Measurements from ENCODE around the gene CALHM2.

GRCh38 chr10:103495321-103495720 is 43.2 kb upstream of the CALHM2 start:
- no peak for TF ChIP-seq POLR2AphosphoS5 (IDR thresholded peaks at IDR 0.05; ENCODE audit: low read depth, low read length)
- no peak for TF ChIP-seq TAF1 (IDR thresholded peaks at IDR 0.05; ENCODE audit: borderline replicate concordance, insufficient read depth, low read length)
- no peak for TF ChIP-seq SIN3A (IDR thresholded peaks at IDR 0.05; ENCODE audit: borderline replicate concordance, insufficient read depth, low read length)
- TF ChIP-seq REST (IDR thresholded peaks at IDR 0.05; ENCODE audit: insufficient read depth in 1 of 2, low read depth in 2 of 2, low read length in 2 of 2): no peak
- no peak for TF ChIP-seq FOXP2 (optimal IDR thresholded peaks at IDR 0.05; ENCODE audit: borderline replicate concordance, extremely low read depth, extremely low read length, insufficient read depth)
